Ishikawa (cell line): ENCODE results near the gene TRAK1.

Source experiments
- CEBPB ChIP-seq: IDR thresholded peaks from 2 replicates; pipeline ENCODE4 v1.6.1; 2012
- CREB1 ChIP-seq: IDR thresholded peaks from 2 replicates; pipeline ENCODE4 v1.6.1; 2012; ENCODE audit warnings: low read depth
- EGR1 ChIP-seq: IDR thresholded peaks from 2 replicates; pipeline ENCODE4 v1.6.1; 2012
- EP300 ChIP-seq: IDR thresholded peaks from 2 replicates; pipeline ENCODE4 v1.6.1; 2012; ENCODE audit warnings: borderline replicate concordance
- FOXM1 ChIP-seq: IDR thresholded peaks from 2 replicates; pipeline ENCODE4 v1.6.1; 2012; ENCODE audit warnings: low read depth, borderline replicate concordance
- NFIC ChIP-seq: IDR thresholded peaks from 2 replicates; pipeline ENCODE4 v1.6.1; 2012
- RAD21 ChIP-seq: IDR thresholded peaks from 2 replicates; pipeline ENCODE4 v1.6.1; 2012; ENCODE audit warnings: low read depth
- REST ChIP-seq: IDR thresholded peaks from 2 replicates; pipeline ENCODE4 v1.6.1; 2012; ENCODE audit warnings: low read depth, mild to moderate bottlenecking
- TAF1 ChIP-seq: IDR thresholded peaks from 2 replicates; pipeline ENCODE4 v1.6.1; 2012; ENCODE audit warnings: low read depth, mild to moderate bottlenecking
- TEAD4 ChIP-seq: IDR thresholded peaks from 2 replicates; pipeline ENCODE4 v1.6.1; 2012
- YY1 ChIP-seq: IDR thresholded peaks from 2 replicates; pipeline ENCODE4 v1.6.1; 2012; ENCODE audit warnings: low read depth
- ZBTB7A ChIP-seq: IDR thresholded peaks from 2 replicates; pipeline ENCODE4 v1.6.1; 2012; ENCODE audit warnings: low read depth
- TF ChIP-seq, protein P1 (sequence below): IDR thresholded peaks from 2 replicates; pipeline ENCODE4 v1.6.1; 2012
- TF ChIP-seq, protein P2 (sequence below): IDR thresholded peaks from 2 replicates; pipeline ENCODE4 v1.6.1; 2012

DNA sequence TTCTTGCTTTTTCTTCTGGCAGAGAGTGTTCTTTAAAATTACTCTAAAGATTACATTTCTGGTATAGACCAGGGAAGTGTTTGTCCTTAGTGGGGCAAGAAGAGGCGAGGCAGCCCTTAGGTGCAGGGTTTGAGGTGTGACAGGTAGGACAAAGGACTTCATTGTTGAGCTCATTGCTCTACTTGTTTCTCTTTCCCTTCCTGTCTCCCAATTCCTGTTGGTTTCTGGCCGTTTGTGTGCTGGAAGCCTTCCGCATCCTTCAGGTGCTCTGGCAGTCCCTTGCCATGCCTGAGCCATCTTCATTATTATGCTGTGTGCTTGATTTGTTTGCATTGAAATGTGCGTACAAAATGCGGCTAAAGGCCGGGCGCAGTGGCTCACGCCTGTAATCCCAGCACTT is 89.7 kb downstream of the TRAK1 start:
- no peak for TF ChIP-seq REST
- no peak for TF ChIP-seq CEBPB
- TF ChIP-seq EP300: no peak
- TF ChIP-seq, protein P1, sequence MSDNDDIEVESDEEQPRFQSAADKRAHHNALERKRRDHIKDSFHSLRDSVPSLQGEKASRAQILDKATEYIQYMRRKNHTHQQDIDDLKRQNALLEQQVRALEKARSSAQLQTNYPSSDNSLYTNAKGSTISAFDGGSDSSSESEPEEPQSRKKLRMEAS: no peak
- no peak for TF ChIP-seq TAF1
- no peak for TF ChIP-seq CREB1
- no peak for TF ChIP-seq EGR1
- no peak for TF ChIP-seq TEAD4
- no peak for TF ChIP-seq ZBTB7A
- TF ChIP-seq FOXM1: no peak
- no peak for TF ChIP-seq YY1
- TF ChIP-seq, protein P2, sequence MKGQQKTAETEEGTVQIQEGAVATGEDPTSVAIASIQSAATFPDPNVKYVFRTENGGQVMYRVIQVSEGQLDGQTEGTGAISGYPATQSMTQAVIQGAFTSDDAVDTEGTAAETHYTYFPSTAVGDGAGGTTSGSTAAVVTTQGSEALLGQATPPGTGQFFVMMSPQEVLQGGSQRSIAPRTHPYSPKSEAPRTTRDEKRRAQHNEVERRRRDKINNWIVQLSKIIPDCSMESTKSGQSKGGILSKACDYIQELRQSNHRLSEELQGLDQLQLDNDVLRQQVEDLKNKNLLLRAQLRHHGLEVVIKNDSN: no peak
- no peak for TF ChIP-seq RAD21
- no peak for TF ChIP-seq NFIC
